KG1 (cell line): Measurements from ENCODE around the gene AUTS2.

Experiments used
- DNase-seq: peaks from one replicate; lab custom pipeline; 2025; lab: John Stamatoyannopoulos, UW

Gene AUTS2

DNA sequence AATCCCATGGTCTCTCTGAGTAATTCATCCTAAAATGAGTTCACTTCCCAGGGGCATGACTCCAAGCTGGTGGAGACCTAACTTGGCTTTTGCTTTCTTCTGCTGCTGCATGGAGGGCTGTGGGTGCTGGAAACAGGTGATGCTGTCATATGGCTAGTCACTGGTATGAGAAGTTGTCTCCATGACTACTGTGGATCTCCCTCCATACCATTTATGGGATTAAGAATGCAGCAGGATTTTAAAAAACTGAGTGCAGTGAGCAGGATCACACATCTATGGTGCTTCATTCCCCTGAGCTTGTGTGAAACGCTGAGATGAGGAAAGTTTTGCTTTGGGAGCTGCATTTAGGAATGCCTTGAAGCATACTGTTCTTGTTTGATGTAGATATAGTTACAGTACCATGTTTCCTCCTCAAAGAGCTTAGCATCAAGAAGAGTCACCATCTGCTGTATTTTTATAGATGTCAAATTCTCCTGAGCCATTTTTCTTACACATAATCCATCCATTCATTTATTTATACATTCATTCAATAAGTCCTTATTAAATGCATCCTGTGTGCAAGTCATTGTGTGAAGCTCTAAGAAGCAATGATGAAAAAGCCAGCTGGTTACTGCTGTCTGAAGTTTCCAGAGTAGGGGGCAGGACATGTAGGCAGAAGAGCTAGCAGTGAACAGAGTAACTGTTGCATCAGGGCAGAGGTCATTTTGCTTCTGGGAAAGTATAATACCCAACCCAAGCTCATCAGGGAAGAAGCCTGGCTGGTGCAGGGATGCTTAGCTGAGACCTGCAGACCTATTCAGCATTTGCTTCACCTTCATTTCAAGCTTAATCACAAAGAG, 534.8 kb downstream of the AUTS2 start:
- DNase-seq = no peak

DNA sequence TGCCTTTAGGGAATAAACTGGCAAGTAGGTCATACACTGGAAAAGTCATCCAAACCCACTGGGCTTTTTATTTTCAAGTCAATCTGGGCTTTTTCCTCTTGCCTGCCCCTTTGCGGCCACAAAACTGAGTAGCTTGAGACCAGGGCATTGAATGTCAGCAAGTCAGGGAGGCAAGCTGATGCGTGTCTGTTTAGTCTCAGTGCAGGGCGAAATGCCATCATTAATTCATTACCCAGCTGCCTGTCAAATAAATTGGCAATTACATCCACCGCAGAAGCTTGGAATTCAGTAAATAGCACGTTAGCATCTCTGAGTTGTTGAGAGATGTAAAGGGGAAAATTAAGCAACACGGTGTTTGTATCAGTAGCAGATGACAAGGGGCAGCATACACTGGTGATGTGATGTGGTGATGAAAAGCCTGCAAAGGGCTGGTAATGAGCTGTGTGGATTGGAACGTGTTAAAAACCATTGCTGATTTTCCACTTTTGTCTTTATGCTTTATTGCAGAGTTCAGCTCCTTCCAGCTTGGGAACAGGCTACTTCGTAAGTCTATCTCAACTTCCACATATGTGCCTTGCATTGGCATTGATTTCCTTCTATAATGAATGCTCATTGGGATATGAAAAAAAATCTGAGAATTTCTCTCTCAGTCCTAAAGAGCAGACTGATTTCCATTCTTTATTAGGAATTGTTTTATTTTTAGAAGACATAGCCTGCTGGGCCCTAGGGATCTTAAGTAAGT, 535.9 kb downstream of the AUTS2 start:
- no peak for DNase-seq

DNA sequence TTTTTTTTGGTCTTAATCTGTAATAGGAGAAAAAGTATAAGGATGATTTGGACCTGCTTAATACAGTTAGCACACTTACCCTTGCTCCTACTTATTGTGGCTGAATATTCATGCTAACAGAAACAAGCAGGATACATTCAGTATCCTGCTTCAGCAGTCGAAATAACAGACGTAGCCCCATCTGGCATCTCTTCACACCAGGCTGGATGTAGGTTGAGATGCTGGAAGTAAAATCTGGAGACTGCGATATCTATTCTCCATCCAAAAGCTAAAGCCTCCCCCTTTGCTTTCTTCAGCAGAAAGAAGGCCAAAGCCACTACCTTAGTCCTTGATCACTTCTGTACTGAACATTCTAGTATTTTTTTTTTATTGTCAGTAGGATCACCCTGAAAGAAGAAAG, 537.4 kb downstream of the AUTS2 start:
- no peak for DNase-seq

DNA sequence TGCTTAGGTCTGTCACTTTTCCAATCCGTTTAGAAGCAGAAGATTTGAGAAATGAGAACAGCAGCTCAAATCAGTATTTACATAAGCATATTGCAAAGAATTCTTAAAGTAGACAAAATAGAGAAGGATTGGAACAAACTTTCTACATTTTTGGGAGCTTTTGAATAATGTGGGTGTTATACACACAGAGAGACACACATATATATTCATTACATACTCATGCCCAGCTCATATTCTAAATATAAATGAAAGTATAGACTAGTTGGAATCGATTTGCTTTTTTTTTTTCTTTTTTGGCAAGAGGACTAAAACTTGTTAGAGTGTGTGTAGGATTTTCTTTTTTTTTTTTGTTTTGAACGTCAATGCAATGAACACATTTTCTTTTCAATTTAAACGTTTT, 538.9 kb downstream of the AUTS2 start:
- no peak for DNase-seq

DNA sequence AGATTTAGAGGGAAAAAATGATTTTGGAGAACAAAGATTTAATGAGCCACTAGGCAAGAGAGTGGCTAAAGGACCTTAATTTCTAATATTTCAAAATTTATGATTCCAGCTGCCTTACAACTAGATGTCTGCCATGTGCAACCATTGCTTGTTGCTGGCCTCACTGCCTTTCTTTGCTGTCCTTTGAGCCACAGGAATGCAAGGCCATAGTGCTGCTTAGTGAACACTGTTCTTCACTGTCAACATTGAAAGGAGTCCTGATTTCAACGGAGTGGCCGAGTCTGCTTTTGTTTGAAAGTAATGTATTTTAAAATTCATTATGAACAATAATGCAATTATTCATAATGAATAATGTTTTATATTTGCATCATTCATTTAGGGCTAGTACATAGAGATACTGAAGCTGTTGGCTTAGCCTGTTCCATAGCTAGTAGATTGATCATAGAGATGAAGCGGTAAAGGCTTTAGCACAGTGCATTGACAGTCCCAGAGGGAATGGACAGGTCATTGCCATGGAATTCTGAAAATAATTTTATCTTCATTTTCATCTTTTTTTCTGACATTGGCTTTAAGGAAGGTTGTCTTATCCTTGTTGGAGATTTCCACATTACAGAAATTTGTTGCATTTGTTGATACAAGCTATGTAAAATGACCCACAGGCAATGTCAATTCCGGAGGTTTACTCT, 544.1 kb downstream of the AUTS2 start:
- DNase-seq = no peak

DNA sequence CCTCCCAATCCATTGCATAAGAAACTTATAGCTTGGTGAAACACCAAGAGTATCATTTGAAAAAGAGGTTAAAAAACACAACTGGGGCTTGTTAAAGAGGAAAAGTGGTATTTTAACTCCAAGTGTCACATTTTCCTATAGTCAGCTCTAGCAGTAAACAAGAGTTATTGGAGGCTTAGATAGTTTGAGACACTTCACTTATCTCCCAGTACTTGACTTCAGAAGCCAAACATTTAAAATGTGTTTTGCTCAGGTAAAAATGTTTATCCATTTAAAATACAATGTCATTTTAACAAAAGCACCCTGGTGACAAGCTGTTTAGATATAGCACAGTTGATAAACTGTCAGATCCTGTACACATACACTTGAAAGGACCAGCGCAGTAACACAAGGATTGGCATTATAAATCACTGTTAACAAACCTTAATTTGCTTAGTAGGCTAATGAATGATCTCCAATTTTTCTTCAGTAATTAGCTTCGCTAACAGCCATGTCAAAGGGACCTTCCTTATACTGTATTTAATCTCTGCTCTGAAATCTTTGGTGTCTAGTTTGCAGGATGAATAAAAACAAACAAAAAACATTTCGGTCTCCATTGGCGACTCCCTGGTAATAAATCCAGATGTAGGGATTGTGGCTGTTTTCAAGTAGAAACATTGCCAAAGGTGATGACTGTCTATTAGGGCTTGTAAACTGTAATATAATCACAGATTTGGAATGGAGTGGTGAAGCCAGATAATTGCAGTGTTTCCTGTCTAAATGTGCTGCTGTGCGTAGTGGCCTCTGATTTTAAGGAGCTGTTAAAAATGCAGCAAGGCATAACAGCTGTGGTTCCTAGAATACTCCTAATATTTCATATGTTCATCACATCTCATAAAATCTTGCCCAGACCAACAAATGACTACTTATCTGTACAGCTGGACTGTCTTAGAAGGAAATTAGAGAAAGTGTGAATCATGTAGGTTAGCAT, 545.1 kb downstream of the AUTS2 start:
- DNase-seq = no peak

DNA sequence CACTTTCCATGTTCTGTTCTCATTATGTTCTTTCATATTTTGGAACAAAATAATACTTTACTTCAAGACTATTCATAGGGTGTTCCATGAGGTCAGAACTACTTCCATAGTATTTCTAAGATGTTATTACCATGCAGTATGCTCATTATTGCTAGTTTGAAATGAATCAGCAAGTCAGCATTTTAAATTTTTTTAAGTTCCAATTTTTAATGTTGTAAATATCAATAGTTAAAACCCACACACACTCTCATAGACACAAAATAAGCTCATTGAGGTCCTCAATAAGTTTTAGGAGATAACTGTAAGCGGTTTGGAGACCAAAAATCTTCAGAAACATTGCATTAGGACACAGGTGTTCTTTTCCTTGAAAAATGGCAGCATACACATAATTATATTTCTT, 550.7 kb downstream of the AUTS2 start:
- no peak for DNase-seq

DNA sequence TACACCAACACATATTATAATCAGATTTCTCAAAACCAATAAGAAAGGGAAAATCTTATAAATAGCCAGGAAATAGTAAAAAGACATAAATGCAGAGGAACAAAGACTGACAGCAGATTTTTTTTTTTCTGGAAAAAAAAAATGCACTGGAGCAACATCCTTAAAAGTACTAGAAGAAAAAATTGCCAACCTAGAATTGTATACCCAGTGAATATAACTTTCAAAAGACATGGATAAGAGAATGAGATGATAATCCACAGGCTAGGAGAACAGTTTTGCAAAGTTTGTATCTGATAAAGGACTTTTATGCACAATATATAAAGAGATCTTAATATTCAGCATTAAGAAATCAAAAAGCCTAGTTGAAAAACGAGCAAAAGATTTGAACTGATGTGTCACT, 554.0 kb downstream of the AUTS2 start:
- no peak for DNase-seq

DNA sequence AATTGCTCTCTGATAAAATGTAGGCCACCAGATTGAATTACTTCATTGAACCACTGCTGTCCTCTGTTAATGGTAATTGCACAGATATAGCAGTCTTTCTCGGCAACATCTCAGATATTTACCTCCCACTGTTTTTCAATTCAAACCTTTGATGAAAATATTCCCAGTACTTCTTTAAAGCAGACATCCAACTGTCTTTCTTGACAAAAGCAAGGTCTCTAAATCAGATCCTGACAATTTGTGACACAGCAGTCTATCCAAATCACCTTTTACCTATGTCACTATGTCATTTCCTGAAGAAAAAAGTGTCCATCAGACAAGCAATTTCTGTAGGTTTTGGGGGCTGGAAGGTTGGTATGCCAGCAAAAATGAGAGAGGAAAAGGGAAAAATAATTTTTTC, 555.7 kb downstream of the AUTS2 start:
- DNase-seq = no peak

DNA sequence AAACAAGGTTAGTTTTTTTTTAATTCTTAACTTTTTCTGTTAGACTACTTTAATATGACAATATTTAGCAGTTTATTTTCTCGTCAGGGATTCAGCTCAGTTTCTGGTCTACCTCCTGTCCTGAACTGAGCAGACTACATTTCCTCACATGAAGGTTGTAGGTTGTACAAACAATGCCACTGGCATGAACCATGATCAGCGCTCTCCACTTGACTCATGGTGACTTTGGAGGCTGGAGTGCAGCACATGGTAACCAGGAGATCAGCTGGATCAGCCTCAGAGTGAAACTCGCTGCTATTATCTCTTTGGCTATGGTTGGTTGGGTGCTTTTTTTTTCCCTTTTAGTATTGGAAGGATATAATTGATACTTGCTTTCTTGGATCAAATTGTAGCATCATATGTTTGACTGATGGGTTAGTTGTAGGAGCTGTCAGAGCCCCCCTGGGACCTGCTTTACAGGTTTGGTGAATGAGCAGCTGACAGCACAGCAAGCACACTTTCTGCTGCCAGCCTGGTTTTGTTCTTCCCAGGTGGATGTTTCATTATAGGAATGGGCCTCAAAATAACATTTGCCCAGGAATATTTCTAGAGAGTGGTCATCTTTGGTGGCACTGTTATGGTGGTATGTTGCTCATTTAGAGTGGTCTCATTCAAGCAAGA, 556.4 kb downstream of the AUTS2 start:
- DNase-seq = no peak

DNA sequence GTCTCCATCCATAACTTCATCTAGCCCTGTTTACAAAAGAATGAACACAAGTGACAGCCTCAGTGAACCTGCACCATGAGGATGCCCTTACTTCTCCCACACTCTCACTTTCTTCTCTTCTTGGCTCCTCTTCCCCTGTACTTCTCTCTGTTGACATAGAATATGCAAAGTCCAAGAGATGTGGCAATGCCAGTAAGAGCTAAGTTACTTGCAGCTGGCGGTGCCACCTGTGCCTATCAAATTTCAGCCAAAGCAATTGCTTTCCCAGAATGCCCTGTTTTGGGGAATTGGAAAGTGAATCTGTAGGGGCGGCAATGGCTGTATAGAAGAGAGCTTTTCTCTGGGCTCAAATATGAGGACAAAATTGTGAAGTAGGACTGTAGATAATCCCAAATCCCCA, 557.8 kb downstream of the AUTS2 start:
- no peak for DNase-seq

DNA sequence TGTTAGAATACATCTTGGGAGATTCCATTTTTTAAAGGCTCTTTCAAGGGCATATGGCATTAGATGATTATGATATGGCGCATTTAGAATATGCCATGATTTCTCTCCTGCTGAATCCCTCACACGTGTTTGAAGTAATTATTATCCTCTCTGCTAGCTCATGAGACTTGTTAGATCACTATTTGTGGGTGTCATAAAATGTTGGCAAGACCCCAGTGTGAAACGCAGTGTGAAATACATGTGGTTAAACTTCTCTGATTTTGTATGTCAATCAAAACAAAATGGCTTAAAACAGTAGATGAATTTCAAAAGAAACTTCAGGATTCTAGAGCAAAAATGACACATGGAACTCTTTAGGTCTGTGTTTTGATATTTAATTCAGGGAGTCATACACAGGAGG, 560.8 kb downstream of the AUTS2 start:
- no peak for DNase-seq

DNA sequence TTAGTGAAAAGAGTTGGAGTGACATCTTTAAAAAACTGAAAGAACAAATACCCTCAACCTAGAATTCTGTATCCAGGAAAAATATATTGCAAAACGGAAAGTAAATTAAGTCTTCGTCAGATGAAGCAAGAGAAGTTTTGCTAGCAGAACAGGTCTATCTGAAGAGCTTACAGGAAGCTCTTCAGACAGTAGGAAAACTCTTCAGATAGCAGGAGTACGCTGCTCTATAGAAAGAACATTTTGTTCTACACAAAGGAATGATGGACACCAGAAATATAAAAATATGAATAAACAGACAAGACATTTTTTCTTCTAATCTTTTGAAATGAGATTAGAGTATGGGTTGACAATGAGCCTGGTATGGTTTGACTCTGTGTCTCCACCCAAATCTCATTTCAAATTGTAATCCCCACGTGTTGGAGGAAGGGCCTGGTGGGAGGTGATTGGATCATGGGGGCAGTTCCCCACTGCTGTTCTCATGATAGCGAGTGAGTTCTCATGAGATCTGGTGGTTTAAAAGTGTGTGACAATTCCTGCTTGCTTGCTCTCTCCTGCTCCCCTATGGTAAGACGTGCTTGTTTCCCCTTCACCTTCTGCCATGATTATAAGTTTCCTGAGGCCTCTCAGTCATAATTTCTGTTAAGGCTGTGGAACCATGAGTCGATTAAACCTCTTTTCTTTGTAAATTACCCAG, 567.3 kb downstream of the AUTS2 start:
- DNase-seq = no peak

DNA sequence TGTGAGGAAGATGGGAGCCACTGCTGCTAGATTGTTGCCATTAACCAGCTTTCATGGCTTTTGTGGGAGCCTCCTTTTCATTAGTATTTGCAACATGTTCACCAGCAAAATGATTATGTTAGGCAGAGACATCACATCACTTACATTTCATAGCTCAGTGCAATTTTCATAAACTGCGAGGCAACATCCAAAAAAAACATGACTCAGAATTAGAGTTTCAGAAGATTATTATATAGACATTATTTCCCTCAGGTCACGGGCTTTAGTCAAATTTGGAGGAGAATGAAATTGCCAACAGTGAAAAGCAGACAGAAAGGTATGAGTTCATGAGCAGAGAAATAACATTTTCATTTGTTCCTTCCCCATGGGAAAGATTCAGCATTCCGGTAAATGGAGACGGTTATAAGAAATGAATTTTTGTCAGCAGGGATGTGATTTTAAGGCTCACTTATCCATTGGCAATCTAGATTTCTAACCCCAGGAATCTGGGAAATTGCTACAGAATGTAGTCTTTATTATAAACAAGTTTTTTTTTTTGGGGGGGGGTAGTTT, 573.2 kb downstream of the AUTS2 start:
- DNase-seq = no peak

DNA sequence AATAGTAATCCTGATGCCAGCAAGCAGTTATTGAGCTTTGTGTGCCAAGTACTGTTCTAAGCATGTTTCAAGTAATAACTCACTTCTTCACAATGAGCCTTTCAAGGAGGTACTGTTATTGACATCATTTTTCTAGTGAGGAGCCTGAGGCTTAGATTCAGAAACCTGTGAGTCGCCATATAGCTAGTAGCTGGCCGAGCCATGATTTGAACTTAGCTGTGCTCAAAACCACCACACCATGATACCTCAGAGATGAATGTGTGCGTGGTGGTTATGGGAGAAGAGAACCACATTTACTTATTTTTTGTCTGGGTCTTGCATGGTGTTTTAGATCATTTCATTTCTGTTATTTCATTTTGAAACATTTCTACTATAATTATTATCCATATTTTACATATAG, 578.9 kb downstream of the AUTS2 start:
- no peak for DNase-seq

DNA sequence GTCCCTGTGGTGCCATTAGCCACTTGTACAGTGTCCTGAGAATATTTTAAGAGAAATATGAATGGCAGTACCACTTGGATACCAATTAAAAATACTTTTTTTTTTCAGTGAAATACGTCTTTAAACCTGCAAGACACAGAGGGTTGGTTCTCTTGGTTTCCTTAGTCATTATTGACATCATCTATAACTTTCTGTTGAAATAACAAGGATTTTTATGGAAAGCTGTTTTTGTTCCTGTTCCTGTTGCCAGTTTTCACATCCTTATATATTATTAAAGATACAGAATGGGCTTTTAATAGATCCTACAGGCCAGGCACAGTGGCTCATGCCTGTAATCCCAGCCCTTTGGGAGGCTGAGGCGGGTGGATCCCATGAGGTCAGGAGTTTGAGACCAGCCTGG, 579.9 kb downstream of the AUTS2 start:
- DNase-seq = no peak

DNA sequence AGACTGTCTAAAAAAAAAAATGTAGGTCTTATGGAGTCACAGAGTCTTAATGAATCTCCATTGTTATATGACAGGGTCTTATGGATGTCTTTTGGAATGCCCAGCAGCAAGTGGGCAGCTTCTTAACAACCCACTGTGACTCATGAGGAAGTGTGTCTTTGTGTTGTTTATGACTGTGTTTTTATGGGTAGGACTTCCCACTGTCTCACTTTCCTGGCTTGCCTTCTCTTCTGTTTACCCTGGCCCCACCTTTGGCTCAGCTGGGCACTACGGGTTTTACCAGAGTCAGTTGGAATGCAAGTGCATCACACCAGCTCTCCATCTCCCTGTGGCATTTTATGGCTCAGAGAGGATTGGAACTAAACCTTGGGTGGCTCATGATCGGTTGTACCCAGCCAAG, 580.5 kb downstream of the AUTS2 start:
- no peak for DNase-seq

DNA sequence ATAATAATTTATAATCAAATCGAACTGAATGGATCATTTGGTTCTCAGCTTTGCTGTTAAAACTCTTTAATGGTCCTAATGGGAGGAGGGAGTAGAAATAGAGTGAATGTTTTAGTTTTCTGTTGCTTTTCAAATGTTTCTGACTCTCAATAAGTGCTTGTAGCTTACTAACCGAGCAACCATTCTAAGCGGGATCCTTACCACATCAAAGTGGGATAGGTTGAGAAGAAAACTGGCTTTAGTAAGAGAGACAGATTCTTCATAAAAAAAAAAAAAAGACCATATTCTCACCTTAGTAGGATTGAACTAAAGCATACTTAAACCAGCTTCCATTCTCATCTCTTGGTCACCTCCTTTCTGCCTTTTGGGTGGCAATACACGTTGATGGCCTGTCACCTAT, 584.2 kb downstream of the AUTS2 start:
- DNase-seq = no peak

DNA sequence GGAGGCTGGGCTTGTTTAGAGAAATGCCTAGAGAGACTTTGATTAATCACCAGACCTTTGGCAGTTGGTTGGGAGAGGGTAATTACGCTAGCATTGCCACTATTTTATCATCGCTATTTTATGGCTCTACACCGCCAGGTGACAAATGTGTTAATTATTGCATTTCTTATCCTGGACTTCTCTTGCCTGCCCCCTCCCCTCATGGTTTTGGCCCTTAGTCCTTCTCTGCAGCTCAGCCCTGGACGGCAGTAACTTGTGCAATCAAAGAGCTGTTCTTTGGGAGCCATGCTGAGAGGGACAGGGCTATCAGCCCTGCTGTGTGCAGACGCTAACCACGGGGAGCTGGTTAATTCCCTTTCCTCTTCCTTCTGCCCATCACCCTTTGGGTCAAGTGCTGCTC, 585.0 kb downstream of the AUTS2 start:
- no peak for DNase-seq

DNA sequence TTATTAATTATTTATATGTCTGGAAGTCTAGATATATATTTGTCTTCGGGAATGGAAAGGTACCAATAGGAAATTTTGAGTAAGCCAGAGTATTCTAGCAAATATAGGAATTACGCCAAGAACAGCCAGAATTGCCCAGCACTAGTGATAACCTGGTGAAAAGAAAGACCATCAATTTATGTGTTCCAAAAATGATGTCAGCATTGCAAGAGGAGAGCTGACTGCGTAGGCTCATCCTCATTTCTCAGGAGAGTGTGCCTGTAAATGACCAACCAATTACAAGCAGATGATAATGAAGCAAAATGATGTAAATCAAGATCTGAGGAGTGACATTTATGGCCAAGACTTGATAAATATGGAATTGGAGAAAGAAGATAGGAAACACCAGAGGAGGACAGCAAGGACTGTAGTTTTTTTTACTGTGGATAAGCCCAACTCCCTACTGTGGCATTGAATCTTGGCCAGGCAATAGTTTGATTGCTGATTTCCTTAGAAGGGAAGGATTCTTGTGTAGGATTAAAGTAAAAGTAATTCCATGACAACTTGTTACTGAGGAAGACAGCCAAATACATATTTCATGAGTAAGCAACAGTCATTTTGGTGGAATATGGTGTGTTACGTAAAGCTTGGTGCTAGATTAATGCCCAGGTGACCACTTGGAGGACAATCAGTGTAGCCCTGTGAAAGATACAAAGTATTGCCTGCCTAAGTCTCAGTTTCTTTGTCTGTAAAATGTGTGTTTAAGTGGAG, 590.8 kb downstream of the AUTS2 start:
- no peak for DNase-seq
